HepG2 (cell line): ENCODE results near the gene CCNH. TPM values are rescaled to one million over a fixed set of nuclear protein-coding genes. Genes with fewer than 3 reads are reported as not detected.

ENCODE experiments used
- EED ChIP-seq: sonication (generic); formaldehyde crosslinking; IDR thresholded peaks from 2 replicates; pipeline ENCODE4 v1.5.0; 2020; ENCODE audit warnings: mild to moderate bottlenecking, missing genetic modification reagents
- FIP1L1 ChIP-seq: fragments of 200-400 bp; formaldehyde crosslinking; IDR thresholded peaks from 2 replicates; pipeline ENCODE4 v1.6.1; 2018; ENCODE audit warnings: low read depth, mild to moderate bottlenecking, low read length, moderate library complexity, borderline replicate concordance; ENCODE audit not compliant: insufficient read depth
- KIAA2018 ChIP-seq: sonication (generic); formaldehyde crosslinking; IDR thresholded peaks from 2 replicates; pipeline ENCODE4 v1.5.0; 2020; ENCODE audit warnings: mild to moderate bottlenecking, missing genetic modification reagents, borderline replicate concordance
- KMT2B ChIP-seq: IDR thresholded peaks from 2 replicates; pipeline ENCODE4 v1.6.1; 2016; ENCODE audit warnings: missing genetic modification reagents, missing compliant biosample characterization
- MNT ChIP-seq: fragments of 450-650 bp; IDR thresholded peaks from 2 replicates; pipeline ENCODE4 v1.6.1; 2016
- ONECUT2 ChIP-seq: sonication (generic); formaldehyde crosslinking; IDR thresholded peaks from 2 replicates; pipeline ENCODE4 v1.4.0; 2020; ENCODE audit warnings: missing genetic modification reagents
- RXRB ChIP-seq: IDR thresholded peaks from 2 replicates; pipeline ENCODE4 v1.6.1; 2016; ENCODE audit warnings: borderline replicate concordance, missing genetic modification reagents, missing compliant biosample characterization
- SRSF4 ChIP-seq: fragments of 200-400 bp; formaldehyde crosslinking; IDR thresholded peaks from one replicate; pipeline ENCODE4 v1.6.1; 2018; ENCODE audit warnings: mild to moderate bottlenecking, low read depth, low read length, moderate library complexity; ENCODE audit not compliant: poor library complexity, severe bottlenecking
- SSRP1 ChIP-seq: IDR thresholded peaks from 2 replicates; pipeline ENCODE4 v1.6.1; 2016; ENCODE audit warnings: control low read depth
- TMF1 ChIP-seq: sonication (generic); formaldehyde crosslinking; IDR thresholded peaks from 2 replicates; pipeline ENCODE4 v1.8.1; 2022; ENCODE audit warnings: low read depth, missing genetic modification reagents
- U2AF1 ChIP-seq: fragments of 200-400 bp; formaldehyde crosslinking; optimal IDR thresholded peaks from 2 replicates; pipeline ENCODE3; 2017; ENCODE audit warnings: mild to moderate bottlenecking, low read depth, low read length
- ZNF136 ChIP-seq: sonication (generic); formaldehyde crosslinking; IDR thresholded peaks from 2 replicates; pipeline ENCODE4 v1.8.1; 2022; ENCODE audit warnings: low read depth, mild to moderate bottlenecking, moderate library complexity, missing genetic modification reagents
- ZNF224 ChIP-seq: sonication (generic); formaldehyde crosslinking; IDR thresholded peaks from 2 replicates; pipeline ENCODE4 v1.5.0; 2020; ENCODE audit warnings: mild to moderate bottlenecking, missing genetic modification reagents
- ZNF292 ChIP-seq: sonication (generic); formaldehyde crosslinking; IDR thresholded peaks from 2 replicates; pipeline ENCODE4 v1.8.1; 2022; ENCODE audit warnings: mild to moderate bottlenecking, low read depth, missing genetic modification reagents, borderline replicate concordance
- ZNF34 ChIP-seq: sonication (generic); formaldehyde crosslinking; IDR thresholded peaks from 2 replicates; pipeline ENCODE4 v1.4.0; 2020; ENCODE audit warnings: mild to moderate bottlenecking, missing genetic modification reagents, borderline replicate concordance
- ZNF354B ChIP-seq: sonication (generic); formaldehyde crosslinking; IDR thresholded peaks from 2 replicates; pipeline ENCODE4 v1.8.0; 2022; ENCODE audit warnings: mild to moderate bottlenecking, missing genetic modification reagents
- ZNF382 ChIP-seq: sonication (generic); formaldehyde crosslinking; IDR thresholded peaks from 2 replicates; pipeline ENCODE4 v1.5.0; 2020; ENCODE audit warnings: missing genetic modification reagents, mild to moderate bottlenecking, borderline replicate concordance
- ZNF451 ChIP-seq: sonication (generic); formaldehyde crosslinking; IDR thresholded peaks from 2 replicates; pipeline ENCODE4 v1.5.0; 2020; ENCODE audit warnings: mild to moderate bottlenecking, missing genetic modification reagents
- ZNF546 ChIP-seq: sonication (generic); formaldehyde crosslinking; conservative IDR thresholded peaks from 2 replicates; pipeline ENCODE4 v1.8.1; 2023; ENCODE audit warnings: mild to moderate bottlenecking, missing genetic modification reagents
- ZNF775 ChIP-seq: sonication (generic); formaldehyde crosslinking; IDR thresholded peaks from 2 replicates; pipeline ENCODE4 v1.4.0; 2020; ENCODE audit warnings: missing genetic modification reagents, mild to moderate bottlenecking, moderate library complexity, borderline replicate concordance
- ZSCAN22 ChIP-seq: sonication (generic); formaldehyde crosslinking; IDR thresholded peaks from 2 replicates; pipeline ENCODE4 v1.4.0; 2020; ENCODE audit warnings: mild to moderate bottlenecking, missing genetic modification reagents
- polyA plus RNA-seq, 8 experiments: library from polyadenylated mRNA; depleted of rRNA in 3 of 8; stranded (reverse) in 7 of 8; unstranded in 1 of 8; fragments of >200 nt; fragmentation: Illumina TruSeq in 4 of 8; extraction: Trizol in 4 of 8; gene quantifications; 2 replicates each; pipeline versions ENCODE4 v1.2.1 to v1.2.3, GENCODE V29; 2011 to 2016; ENCODE audit warnings: low read depth in 4 of 8, missing spikeins in 1 of 8, mixed read lengths in 1 of 8; ENCODE audit not compliant: insufficient read depth in 1 of 8
- total RNA-seq, 5 experiments: library from RNA; depleted of rRNA; stranded (reverse); fragments of >200 nt; fragmentation: Illumina TruSeq; extraction: Trizol; gene quantifications; 2 replicates each; pipeline ENCODE4 v1.2.3, GENCODE V29; 2016; ENCODE audit warnings: low read depth in 1 of 5

The CCNH gene
- total and polyA plus RNA-seq, 2 of the 13 experiments (the other 11 are each of a cell fraction or from before 2014, with no cell fraction given) = 42.5 to 94.3 TPM

- TF ChIP-seq ZNF224 (CRISPR knock-in tag) (no peak), ZNF354B (CRISPR knock-in tag) (no peak), SSRP1 (CRISPR knock-in tag) (0 out of 2 replicates have a peak, but pooled peaks have one; percentile 54), ZNF34 (CRISPR knock-in tag) (no peak), KIAA2018 (CRISPR knock-in tag) (no peak), ZNF775 (no peak), SRSF4 (no peak), ZNF136 (CRISPR knock-in tag) (no peak; the same call in 1 of the 2 replicates), FIP1L1 (no peak), KMT2B (CRISPR knock-in tag) (peak; percentile 87), TMF1 (no peak), EED (CRISPR knock-in tag) (no peak), ZNF546 (CRISPR knock-in tag) (no peak), ZNF382 (CRISPR knock-in tag) (no peak), U2AF1 (peak; percentile 43), ZNF451 (no peak), RXRB (CRISPR knock-in tag) (peak; percentile 66; the same call in 1 of the 2 replicates), ZNF292 (CRISPR knock-in tag) (no peak), ZSCAN22 (no peak), ONECUT2 (no peak), MNT (no peak)
Observed at GRCh38 chr5:87412630-87413342, at the start of gene CCNH (continued).
